Endothelial cell (in vitro differentiated cells): Measurements from ENCODE around the gene PRKACB. TPM values are rescaled to one million over a fixed set of nuclear protein-coding genes. Genes with fewer than 3 reads are reported as not detected.
A peak's percentile ranks its signal among the peaks of the same experiment; 100 is the strongest.

Experiments used
- DNase-seq: peaks from one replicate; pipeline ENCODE4 v3.0.0; 2021; ENCODE audit warnings: low spot score
- H3K27ac Mint-ChIP-seq: one replicate; pipeline ENCODE4 v1.8.0; 2021; ENCODE audit warnings: mixed read lengths, inconsistent platforms; ENCODE audit not compliant: unreplicated experiment
- H3K27me3 Mint-ChIP-seq: one replicate; pipeline ENCODE4 v1.8.0; 2021; ENCODE audit warnings: mild to moderate bottlenecking, moderate library complexity, mixed read lengths, inconsistent platforms; ENCODE audit not compliant: unreplicated experiment
- H3K36me3 Mint-ChIP-seq: one replicate; pipeline ENCODE4 v1.8.0; 2021; ENCODE audit warnings: mild to moderate bottlenecking, low read depth, mixed read lengths, inconsistent platforms; ENCODE audit not compliant: unreplicated experiment
- H3K4me1 Mint-ChIP-seq: one replicate; pipeline ENCODE4 v1.8.0; 2021; ENCODE audit warnings: mild to moderate bottlenecking, mixed read lengths, inconsistent platforms; ENCODE audit not compliant: unreplicated experiment
- H3K4me3 Mint-ChIP-seq: one replicate; pipeline ENCODE4 v1.8.0; 2021; ENCODE audit warnings: mild to moderate bottlenecking, mixed read lengths, inconsistent platforms; ENCODE audit not compliant: unreplicated experiment
- H3K9me3 Mint-ChIP-seq: one replicate; pipeline ENCODE4 v1.8.0; 2021; ENCODE audit warnings: mixed read lengths, inconsistent platforms; ENCODE audit not compliant: unreplicated experiment
- total RNA-seq: library from RNA; stranded (reverse); fragmentation: NEBNext Ultra II Directional; extraction: Animal tissue kit (Norgen Biotek cat#: 25700); gene quantifications from one replicate; pipeline ENCODE4 v1.2.1, GENCODE V29; 2021; ENCODE audit not compliant: unreplicated experiment
- TF ChIP-seq, protein P1 (sequence below): fragments of 200-600 bp; sonication (generic); IDR thresholded peaks from one replicate; pipeline ENCODE4 v1.5.0; 2021; ENCODE audit warnings: antibody characterized with exemption; ENCODE audit not compliant: unreplicated experiment

Gene PRKACB
- total RNA-seq, 1 donor from 2014 or later = 19.7 TPM

- Mint-ChIP-seq H3K27ac (no peak overlapping the region), H3K4me1 (no peaks in the 10 kb centered on the region), H3K36me3 (no peaks in the 10 kb centered on the region), H3K4me3 (no peak overlapping the region), H3K27me3 (peaks cover 1% of the 10 kb centered on the region), H3K9me3 (no peaks in the 10 kb centered on the region)
- TF ChIP-seq, protein P1, sequence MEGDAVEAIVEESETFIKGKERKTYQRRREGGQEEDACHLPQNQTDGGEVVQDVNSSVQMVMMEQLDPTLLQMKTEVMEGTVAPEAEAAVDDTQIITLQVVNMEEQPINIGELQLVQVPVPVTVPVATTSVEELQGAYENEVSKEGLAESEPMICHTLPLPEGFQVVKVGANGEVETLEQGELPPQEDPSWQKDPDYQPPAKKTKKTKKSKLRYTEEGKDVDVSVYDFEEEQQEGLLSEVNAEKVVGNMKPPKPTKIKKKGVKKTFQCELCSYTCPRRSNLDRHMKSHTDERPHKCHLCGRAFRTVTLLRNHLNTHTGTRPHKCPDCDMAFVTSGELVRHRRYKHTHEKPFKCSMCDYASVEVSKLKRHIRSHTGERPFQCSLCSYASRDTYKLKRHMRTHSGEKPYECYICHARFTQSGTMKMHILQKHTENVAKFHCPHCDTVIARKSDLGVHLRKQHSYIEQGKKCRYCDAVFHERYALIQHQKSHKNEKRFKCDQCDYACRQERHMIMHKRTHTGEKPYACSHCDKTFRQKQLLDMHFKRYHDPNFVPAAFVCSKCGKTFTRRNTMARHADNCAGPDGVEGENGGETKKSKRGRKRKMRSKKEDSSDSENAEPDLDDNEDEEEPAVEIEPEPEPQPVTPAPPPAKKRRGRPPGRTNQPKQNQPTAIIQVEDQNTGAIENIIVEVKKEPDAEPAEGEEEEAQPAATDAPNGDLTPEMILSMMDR = no peak
- no peak for DNase-seq
These were observed 12.1 kb downstream of the PRKACB start for GRCh38 chr1:84156210-84156621.

- H3K27me3 Mint-ChIP-seq = no peaks in the 10 kb centered on the region
- no peaks in the 10 kb centered on the region for H3K36me3 Mint-ChIP-seq
- no peak overlapping the region for H3K27ac Mint-ChIP-seq
- H3K4me3 Mint-ChIP-seq = no peak overlapping the region
- no peaks in the 10 kb centered on the region for H3K9me3 Mint-ChIP-seq
- H3K4me1 Mint-ChIP-seq = peaks cover 3% of the 10 kb centered on the region
- TF ChIP-seq, protein P1 = no peak
- no peak for DNase-seq
These were observed 15.6 kb downstream of the PRKACB start for GRCh38 chr1:84159533-84160240.

- peaks cover 3% of the 10 kb centered on the region for H3K4me1 Mint-ChIP-seq
- H3K4me3 Mint-ChIP-seq = no peak overlapping the region
- H3K27me3 Mint-ChIP-seq = no peaks in the 10 kb centered on the region
- DNase-seq = no peak
- no peak overlapping the region for H3K27ac Mint-ChIP-seq
- TF ChIP-seq, protein P1 = no peak
- no peaks in the 10 kb centered on the region for H3K36me3 Mint-ChIP-seq
- no peaks in the 10 kb centered on the region for H3K9me3 Mint-ChIP-seq
These were observed 18.2 kb downstream of the PRKACB start for GRCh38 chr1:84162295-84162694.

DNA sequence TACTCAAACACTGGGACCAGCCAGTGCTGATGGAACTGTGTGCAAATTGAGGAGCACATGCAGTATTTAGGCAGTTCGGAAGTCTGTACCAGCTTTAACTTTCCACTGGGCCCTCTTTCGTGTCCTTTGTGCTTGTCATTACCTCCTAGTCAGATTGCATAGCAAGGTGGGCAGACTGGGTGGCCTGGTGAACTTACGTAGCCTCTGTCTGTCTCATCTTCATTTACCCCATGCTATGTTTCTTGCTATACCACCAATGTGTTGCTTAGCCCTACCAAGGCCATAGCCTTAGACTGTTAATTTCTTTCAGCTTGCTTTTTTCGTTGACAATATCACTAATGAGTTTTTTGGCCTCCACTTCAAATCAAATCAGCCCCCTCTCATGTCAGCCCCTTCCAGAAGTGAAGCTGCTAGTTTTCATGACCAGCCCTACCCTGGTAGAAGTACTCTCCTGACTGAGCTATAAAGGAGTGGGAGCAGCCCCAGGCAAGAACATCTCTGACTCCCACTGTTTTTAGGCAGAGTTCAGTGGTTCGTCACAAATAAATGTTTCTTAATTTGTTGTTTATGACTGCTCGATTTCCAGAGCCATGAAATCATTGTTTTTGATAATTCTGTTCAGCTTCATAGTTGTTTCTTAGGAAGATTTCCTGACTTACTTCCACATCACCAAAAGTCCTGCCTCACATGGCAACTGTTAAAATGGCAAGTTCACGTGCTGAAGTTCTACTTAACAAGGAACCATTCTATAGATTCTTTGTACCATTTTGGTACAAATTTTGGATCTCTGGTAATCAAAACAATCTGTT is 19.3 kb downstream of the PRKACB start:
- H3K27me3 Mint-ChIP-seq = no peaks in the 10 kb centered on the region
- peak overlapping the region; percentile 26 for H3K27ac Mint-ChIP-seq
- TF ChIP-seq, protein P1 = no peak
- H3K4me1 Mint-ChIP-seq = peaks cover 3% of the 10 kb centered on the region
- DNase-seq = no peak
- H3K9me3 Mint-ChIP-seq = no peaks in the 10 kb centered on the region
- H3K4me3 Mint-ChIP-seq = no peak overlapping the region
- no peaks in the 10 kb centered on the region for H3K36me3 Mint-ChIP-seq

GRCh38 chr1:84164161-84164560 is 20.1 kb downstream of the PRKACB start:
- DNase-seq = no peak
- H3K4me1 Mint-ChIP-seq = peaks cover 3% of the 10 kb centered on the region
- no peaks in the 10 kb centered on the region for H3K9me3 Mint-ChIP-seq
- H3K27me3 Mint-ChIP-seq = no peaks in the 10 kb centered on the region
- TF ChIP-seq, protein P1 = no peak
- no peak overlapping the region for H3K4me3 Mint-ChIP-seq
- no peak overlapping the region for H3K27ac Mint-ChIP-seq
- no peaks in the 10 kb centered on the region for H3K36me3 Mint-ChIP-seq
